Measurements from ENCODE around the gene UBE3C.

UBE3C gene

DNA sequence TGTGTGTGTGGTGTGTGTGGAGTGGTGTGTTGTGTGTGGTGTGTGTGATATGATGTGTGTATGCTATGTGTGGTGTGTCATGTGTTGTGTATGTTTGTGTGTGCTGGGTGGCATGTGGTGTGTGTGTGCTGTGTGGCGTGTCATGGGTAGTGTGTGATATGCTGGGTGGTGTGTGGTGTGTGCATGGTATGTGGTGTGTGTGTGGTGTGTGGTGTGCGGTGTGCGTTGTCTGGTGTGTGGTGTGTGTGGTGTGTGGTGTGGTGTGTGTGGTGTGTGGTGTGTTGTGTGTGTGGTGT is 160.5 kb downstream of the UBE3C start:
- no peak for DNase-seq

DNA sequence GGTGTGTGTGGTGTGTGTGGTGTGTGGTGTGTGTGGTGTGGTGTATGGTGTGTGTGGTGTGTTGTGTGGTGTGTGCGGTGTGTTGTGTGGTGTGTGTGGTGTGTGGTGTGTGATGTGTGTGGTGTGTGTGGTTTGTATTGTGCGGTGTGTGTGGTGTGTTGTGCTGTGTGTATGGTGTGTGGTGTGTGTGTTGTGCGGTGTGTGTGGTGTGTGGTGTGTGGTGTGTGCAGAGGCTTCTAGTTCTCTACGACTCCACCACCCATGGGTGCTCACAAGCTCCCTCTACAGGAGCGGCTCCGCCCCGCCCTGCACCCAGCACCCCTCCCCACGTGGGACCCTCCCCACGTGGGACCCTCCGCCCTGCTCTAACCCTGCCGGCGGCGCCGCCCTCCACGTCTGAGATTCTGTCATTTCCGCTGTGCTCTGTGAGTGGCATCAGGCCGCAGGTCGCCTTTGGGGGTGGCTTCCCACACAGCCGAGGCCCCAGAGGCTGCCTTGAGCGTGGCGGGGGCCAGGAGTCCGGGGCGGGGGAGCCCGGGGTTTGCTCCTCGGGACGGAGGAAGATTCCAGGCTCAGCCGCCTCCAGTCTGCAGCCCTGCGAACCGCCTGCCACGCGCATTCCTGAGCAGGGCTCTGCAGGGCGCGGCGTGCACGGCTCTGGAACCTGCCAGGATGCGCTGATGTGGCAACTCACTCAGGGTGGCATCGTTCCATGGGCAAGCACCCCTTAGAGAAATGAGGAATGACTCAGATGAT is 161.1 kb downstream of the UBE3C start:
- peak; percentile 23 for DNase-seq

DNA sequence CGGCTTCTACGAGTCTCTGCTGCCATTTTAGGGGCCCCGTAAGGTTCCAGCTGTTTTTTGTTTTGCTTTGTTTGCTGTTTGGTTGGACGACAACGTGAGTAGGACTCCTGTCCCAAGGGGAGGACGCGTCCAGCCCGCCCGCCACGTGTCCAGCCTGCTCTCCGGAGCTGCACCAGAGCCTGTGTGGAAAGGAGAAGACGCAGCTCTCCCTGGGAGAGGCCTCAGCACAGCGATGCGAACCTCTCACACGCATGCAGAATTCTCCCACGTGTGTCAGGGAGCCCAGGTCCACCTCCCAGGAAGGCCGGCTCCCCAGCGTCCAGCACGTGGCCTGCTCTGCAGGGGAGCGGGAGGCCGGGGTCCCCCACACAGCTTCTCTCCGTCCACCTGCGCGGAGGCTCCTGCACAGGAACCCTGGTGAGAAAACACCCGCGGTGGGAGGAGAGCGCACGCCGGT is 161.7 kb downstream of the UBE3C start:
- no peak for DNase-seq

DNA sequence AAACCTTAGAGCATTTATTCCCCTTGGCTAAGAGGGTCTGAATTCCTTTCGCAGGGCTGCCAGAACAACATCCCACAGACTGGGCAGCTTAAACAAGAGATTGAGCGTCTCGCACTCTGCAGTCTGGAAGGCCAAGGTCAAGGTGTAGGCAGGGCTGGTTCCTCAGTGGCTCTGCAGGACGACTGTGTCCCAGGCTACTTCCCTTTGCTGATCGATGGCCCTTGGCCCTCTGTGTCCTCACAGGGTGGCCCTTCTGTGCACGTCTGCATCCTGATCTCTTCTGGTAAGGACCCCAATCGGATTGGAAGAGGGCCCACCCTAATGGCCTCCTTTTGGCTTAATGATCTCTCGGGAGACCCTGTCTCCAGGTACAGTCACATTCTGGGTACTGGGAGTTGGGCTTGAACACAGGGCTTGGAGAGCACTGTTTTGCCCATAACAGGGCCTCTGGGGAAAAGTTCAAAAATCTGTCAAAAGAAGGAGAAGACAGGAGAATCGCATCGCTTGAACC is 162.9 kb downstream of the UBE3C start:
- no peak for DNase-seq

DNA sequence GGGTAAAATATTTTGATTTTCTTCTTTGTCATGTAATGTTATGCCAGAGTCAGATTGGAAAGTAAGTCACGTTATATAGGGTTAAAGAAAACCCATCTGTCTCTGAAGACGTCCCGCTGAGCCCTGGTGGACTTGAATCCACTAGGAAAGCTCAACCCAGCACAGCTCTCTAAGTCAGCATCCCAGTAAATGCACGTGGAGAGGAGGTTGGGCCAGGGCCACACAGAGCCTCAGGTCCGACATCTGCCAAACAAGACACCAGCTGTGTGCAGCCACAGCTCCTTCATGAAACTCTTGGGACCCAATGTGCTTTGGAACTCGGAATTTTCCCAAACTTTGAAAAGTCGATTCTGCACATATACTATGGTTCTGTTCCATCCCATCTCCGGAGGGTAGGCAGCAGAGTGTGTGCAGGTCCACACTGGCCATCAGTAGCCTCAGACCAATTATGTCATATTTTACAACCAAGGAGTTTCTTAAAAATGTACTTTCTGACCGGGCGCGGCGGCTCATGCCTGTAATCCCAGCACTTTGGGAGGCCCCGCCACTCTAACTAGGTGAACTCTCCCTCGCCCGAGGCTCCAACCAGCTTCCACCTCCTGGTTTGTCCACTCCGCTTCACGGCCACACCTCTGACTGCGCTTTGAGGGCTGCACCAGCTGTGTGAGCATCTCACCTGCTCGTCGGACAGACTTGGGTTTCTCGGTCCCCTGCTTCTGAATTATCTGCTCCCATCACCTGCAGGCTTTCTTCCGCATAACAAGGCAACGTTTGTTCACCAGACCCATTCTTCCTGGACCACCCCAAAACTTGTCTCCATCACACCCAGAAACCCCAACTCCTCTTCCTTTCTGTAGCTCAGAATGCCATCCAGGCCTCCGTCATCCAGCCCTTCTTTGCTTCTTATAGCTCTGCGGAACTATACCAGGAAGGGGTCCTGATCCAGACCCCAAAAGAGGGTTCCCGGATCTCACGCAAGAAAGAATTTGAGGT is 168.4 kb downstream of the UBE3C start:
- DNase-seq, result no peak

DNA sequence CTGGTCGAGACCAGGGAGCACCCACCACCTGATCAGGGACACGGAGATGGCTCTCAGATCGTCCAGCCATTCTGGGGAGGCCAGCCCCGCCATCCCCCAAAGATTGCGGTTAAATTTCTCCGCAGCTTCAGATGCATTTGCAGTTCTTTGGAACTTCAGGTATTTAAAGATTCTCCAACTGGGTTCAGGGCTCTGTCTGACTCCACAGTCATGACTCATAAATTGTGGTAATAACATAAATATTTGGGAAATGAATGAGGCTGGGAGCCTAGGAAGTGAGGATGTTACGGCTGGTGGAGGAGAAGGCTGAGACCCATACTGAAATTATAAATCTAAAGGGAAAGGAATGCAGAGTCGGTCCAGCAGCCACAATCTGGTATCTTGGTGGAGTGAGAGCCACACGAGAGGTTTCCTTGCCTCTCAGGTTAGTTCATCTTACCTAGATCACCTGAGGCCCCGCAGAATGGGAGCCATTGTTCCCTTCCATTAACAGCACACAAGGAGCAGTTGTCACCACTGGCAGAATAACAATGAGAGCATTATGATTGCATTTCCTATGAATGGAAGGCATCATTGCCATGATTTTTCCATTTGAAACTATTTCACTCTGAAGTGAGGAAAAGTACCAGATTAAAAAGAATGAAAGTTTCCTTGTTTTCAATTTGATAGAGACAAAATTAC is 171.4 kb downstream of the UBE3C start:
- no peak for DNase-seq

DNA sequence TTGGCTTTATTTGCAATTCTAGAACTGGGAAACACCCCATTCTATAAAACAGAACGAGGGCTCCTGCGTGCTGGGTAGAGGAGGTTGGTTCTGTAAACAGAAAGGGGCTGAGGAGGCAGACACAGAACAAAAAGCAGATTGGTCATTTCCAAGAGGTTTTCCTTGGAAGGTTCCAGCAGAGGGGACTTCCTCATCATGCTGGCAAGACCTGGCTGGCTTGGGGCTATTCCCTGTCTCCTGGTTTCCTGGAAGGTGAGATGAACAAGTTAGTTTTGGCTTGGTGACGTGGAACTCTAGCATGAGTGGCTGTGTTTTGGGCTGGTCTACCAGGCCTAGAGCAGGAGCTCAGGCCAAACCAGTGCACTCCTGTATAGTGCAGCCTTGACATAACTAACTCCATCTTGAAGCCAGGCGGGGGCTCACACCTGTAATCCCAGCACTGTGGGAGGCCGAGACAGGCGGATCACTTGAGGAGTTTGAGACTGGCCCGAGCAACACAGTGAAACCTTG is 172.0 kb downstream of the UBE3C start:
- DNase-seq, result no peak

DNA sequence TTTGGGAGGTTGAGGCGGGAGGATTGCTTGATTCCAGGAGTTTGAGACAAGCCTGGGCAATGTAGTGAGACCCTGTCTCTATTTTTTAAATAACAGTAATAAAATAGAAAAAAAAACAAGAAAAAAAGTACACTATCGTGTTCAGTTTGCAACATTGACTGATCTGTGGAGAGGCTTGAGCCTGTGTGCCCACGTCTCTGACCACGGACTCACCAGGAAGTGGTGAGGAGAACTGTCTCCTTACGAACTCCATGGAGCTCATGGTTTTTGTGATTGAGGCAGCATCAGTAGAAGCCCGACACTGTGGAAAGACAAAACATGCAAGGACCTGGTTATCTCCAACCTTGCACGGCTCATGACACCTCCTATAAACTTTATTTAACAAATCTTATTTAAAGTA is 174.2 kb downstream of the UBE3C start:
- no peak for DNase-seq

DNA sequence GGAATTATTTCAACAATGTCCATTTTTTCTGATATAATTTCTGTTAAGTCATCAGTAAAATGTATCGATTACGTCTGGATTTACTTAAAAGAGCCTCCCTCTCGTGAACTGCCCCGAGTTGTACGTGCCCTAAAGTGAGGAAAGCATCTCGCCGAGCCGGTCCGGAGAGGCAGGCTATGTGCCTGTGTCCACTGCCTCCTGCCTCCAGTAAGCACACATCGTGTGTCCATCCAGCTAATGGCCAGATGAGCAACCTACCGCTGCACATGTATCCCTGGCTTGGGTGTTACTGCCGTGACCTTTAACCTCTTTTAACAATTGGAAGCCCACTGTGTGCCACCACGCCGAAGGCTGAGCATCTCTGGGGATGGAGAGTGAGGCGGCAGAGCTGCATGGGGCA is 174.9 kb downstream of the UBE3C start:
- no peak for DNase-seq

DNA sequence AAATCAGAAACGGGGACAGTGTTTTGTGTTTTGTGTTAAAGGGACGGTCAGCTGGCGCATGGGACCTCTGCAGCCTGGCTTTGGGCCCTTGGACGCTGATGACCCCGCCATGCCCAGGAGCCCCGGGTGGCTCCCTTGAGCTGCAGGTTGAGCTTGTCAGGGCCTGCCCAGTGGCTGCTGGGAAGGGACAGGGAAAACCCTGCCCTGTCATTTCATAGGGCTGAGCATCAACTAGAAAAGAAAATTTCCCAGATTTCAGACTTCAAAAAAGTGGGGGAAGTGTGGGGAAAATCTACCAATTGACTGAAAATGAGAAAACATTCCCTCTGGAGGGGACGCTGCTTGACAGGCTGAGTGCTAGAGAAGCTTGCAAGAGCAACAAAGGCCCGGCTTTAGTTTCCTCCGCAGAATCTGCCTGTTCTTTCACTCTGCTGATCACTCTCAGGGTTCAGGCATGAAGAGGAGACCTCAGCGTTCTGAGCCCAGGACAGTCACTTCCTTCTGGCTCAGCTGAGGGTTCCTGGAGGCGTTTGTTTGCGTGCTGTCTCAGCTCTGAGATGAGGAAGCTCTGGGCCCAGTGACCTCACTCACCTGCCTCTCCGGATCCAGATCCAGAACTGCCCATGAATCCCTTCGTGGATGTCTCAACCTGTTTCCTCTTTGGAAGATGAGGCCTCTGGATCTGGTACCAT is 179.4 kb downstream of the UBE3C start:
- peak; percentile 21 for DNase-seq

All from stimulated activated CD4-positive, alpha-beta T cell treated with anti-CD3 and anti-CD28 coated beads, Interleukin-4, amount 100 ng/mL, for 24 hours (primary cell).